HG02981 (cell line): ENCODE data around the gene PAPPA2.
A peak's percentile ranks its signal among the peaks of the same experiment; 100 is the strongest.
"Not testable (repeated sequence)": the region's sequence is repeated elsewhere in the genome, so short reads cannot be mapped to it uniquely, and the experiment has no call there.

Experiments
- ATAC-seq: cut with Tn5 transposase; IDR thresholded peaks from one replicate; pipeline ENCODE4 v1.9.1; 2021; ENCODE audit warnings: mild to moderate bottlenecking, moderate library complexity; ENCODE audit not compliant: unreplicated experiment

PAPPA2 gene

DNA sequence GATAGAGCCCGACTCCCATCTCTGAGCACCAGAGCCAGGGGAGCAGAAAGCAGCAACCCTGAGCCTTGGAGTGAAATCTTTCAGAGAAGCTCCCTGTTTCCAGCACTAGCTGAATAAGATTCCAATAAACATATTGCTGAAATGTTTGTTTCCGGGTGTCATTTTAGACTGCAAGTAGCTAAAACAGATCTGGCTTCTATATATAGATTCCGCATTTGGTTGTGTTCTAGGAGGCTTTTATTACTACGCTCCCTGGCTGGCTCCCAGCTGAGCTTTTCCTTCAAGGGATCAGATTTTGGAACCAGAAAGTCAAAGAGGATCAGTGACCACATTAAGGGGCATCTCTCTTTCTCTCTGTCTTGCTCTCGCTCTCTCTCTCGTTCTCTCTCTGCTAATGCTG lies 88.2 kb downstream of the PAPPA2 start:
- no peak for ATAC-seq

DNA sequence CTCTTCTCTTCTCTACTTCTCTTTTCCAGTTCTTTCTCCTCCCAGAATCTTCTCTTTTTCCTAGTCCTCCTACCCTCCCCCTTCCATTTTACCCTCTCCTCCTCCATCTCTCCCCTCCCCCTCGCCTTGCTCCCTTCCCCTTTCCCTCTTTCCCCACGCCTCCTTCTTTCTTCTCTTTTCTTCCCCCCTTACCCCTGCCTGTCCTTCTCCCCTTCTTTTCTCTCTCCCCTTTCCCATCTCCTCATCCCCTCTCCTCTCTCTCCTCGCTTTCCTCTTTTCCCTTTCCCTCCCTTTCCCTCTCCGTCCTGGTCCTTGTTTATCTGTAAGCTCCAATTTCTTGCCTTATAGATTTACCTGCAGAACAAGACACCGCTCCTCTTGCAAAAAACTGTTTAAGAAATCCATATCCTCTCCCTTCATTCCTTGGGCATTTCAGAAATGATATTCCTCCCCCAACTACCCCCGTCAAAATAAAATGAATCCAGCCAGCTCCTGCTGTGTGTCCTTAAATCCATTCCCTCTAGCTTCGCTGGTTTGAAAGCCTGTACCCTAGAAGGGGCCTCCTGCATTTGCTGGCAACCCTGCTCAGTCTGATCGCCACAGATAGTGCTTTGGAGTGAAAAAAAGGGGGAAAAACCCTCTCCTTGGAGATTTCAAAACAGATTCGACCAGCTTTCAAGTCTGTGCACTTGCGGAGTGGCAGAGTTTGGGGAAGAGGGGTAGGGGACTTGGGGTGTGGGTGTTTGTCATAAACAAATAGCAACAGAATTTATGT lies 89.4 kb downstream of the PAPPA2 start:
- ATAC-seq, result no peak

DNA sequence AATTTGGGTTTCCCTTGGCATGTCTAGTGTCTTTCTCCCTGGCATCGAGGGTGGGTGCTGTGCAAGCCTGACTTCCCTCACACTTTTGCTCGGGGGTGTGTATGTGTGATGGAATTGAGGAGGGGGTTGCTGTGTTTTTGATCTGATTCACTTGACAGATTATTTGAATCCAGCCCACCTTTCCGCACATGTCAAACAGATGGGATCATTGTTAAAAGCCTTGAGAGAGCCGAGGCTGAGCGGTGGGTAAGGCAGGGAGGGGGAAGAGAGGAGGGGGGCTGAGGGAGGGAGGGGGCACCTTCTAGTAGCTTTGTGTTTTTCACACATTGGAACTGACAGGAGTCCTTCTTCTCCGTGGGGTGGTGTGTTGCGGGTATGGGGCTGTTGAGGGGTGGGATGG lies 90.0 kb downstream of the PAPPA2 start:
- no peak for ATAC-seq

DNA sequence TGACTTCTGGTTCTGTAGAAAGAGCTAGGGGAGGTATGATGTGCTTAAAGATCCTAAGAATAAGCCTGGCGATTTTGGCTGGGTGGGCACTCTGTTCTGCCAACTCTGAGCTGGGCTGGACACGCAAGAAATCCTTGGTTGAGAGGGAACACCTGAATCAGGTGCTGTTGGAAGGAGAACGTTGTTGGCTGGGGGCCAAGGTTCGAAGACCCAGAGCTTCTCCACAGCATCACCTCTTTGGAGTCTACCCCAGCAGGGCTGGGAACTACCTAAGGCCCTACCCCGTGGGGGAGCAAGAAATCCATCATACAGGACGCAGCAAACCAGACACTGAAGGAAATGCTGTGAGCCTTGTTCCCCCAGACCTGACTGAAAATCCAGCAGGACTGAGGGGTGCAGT lies 93.3 kb downstream of the PAPPA2 start:
- ATAC-seq, result no peak

DNA sequence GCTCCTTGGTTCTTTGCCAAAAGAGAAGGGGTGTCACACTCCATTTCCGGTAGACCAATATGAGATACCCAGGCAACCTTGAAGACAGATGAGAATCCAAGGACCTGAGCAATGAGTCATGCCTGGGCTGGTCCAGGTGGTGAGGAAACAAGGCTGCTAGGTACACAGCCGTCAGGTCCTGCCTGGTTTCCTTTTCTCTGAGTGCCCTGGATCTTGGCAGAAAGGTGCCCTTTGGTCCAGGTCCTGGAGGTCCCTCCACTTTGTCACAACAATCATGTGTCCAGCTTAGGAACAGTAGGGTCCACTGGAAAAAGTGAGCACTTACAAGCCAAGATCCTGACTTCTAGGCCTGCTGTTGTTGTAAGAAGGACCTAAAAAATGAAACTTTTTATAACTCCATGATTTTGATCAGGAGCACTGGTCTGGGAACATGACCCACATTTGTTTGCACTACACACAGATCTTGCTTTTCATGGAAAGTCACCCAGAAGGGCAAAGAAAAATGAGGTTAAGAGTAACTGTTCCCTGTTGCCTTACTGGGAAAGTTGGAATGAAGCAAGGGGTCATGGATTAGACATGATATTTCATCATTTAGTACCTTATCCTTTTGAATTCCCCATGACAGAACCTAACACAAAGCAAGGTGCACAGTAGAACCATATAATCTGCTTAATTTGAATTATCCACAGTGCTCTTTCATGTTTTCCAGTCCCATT lies 94.7 kb downstream of the PAPPA2 start:
- ATAC-seq, result no peak

DNA sequence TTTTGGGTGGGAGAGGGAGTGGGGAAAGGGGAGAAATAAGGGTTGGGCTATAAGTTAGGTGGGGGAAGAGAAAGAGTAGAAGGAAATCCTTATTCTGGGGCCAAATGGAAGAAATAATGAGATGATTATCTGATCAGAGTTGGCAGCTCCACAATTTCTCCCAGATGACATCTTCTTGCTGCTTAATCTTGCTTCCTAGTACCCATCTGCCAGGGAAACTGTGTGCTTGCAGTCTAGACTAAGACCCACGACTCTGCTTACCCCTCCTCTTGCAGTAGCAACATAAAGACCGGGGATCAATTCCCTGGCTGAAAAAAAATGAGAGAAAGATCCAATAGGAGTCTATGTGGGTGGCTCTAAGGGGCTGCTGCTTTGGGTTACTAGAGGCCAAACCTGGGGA lies 95.6 kb downstream of the PAPPA2 start:
- ATAC-seq, result no peak

DNA sequence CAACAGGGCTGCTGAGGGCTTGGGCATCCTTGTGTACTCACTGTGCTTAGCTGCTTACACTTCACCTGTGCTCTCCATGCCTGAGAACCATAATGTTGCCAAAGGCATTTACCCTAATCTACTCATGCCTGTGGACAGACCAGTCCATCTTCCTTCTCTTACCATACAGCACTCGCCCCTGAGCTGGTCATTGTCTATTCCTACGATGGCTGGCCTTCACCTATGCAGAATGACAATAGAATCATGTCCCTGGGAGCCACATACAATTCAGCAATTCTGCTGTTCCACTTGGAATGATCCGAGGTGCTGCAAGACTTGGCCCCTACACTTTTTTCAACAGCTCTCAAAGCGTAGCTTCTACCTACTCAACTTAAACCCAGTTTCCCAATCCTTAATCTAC lies 96.5 kb downstream of the PAPPA2 start:
- ATAC-seq, result no peak

DNA sequence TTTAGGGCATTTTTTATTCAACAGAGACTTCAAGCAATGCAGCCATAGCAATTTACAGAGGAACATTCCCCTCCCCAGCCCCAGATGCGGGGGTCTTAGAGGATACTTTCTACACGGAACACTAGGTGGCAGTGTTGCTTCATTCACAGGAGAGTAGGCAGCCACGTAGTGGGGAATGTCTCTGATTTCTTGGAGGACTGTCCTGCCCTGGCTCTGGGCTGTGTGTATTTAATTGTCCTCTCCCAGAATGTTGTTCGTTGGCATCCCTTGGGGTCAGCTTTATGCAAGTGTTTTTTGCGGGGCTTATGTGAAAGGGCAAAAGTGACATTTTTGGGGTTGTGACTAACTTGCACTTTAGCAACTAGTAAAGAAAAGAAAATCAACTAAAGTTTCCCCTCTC lies 96.9 kb downstream of the PAPPA2 start:
- peak; percentile 72 for ATAC-seq

DNA sequence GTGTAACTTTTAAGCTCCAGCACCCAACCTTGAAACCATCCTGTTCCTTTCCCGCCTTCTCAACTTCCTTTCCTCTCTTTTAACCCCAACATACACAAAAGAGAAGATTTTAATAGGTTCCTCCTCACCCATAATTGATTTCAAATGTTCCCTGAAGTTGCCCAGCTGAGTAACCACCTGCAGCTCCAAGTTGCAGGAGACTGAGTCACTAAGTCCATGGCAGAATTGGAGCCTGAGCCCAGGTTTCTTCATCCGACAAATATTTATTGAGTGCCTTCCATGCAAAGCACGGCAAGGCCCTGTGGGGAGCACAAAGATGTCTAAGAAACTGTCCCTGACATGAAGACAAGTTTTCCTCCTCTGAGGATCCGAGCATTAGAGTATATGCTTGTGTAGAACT lies 97.7 kb downstream of the PAPPA2 start:
- no peak for ATAC-seq

DNA sequence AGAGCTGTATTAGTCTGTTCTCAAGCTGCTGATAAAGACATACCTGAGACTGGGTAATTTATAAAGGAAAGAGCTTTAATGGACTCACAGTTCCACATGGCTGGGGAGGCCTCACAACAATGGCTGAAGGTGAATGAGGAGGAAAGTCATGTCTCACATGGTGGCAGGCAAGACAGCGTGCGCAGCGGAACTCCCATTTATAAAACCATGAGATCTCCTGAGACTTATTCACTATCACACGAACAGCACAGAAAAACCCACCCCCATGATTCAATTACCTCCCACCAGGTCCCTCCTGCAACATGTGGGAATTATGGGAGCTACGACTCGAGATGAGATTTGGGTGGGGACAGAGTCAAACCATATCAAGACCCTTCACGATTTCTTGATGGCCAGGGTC lies 98.8 kb downstream of the PAPPA2 start:
- not testable (repeated sequence) for ATAC-seq

DNA sequence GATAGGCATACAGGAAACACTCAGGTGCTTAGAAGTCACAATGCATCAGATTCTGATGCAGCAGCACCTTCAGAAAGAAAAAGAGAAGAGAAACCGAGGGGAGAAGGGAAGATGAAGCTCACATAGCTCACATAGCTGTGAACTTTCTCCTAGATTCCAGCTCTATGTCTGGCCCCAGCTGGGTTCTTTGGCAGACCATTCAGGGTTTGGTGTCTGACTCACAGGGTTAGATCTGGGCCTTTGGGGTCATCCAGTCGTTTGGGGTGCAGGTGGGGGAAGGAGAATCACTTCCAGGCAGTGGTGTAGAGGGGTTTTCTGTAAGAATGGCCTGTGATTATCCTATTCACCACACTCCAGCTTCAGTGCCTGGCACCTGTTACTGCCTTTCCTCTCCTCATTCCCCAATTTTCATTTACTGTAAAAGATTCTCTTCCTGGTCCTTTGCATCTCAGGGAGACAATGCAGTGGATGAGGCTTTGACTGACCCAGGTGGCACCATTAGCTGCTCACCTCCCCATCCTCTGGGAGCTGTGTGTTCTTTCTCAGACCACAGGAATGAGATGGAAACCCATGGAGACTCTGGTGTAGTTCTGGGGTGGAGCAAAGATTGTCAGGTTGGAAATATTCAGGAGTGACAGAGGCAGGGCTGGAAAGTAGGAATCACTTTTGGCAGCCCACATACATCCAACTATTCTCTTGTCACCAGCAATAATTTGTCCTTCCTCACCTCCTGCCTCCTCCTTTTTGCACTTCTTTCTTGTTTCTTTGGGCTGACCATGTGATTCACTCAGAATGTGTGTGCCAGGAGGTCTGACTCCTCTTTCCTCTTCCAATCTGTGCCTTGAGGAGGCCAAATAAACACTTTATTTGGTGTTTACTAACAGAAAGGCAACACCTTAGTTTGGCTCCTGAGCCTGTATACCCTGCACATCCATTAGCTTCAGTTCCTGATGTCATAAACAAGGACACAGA lies 103.3 kb downstream of the PAPPA2 start:
- no peak for ATAC-seq

DNA sequence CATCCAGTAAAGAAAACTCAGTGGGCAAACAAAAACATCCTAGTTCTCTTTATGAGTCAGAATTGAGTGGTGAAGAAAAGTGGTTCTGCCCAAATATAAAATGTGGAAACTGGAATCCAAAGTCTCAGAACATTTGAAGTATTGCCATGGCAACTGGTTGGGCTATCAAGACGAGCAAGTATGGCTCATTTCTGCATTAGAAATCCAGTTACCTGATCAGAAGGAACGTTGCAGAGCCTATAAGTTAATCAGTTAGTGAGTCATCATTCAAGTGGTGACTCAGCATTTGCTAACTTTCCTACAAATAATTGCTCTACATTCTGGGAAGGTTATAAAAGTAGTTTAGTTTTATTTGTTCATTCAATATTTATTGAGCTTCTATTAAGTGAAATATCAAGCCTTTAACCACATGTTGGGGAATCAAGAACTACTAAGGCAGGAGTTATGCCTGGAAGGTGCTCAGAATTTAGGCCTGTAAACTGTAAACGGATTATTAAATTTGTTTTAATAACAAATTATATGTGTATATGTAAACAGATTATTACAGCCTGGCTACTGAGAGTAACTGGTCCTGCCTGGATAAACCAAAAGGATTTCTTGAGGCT lies 104.3 kb downstream of the PAPPA2 start:
- no peak for ATAC-seq

DNA sequence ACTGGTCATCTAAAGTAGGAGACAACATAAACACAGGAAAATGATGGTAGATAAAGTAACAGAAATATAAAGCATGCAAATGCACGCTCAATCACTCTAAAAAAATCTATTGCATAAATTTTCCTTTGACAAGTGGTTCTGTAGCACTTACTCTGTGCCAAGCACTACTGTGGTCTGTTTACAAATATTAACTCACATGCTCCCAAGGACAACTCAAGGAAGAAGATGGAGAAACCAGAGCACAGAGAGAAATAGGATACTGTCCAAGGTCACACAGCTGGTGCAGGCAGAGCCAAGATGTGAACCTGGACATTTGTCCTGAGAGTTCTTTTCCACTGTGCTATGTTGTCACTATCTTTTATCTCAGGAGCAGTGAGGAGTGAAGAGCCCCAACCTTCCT lies 105.2 kb downstream of the PAPPA2 start:
- ATAC-seq, result no peak

DNA sequence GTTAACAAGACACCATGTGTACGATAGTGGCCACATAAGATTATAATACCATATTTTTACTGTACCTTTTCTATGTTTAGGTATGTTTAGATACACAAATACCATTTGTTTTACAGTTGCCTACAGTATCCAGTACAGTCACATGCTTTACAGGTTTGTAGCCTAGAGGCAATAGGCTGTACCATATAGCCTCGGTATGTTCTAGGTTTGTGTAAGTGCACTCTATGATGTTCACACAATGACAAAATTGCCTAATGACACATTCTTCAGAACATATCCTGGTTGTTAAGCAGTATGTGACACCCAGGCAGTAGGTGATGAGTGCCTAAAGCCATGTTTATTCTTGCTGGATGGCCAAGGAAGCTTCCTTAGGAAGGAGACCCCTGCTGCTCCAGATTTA lies 111.8 kb downstream of the PAPPA2 start:
- ATAC-seq, result no peak

DNA sequence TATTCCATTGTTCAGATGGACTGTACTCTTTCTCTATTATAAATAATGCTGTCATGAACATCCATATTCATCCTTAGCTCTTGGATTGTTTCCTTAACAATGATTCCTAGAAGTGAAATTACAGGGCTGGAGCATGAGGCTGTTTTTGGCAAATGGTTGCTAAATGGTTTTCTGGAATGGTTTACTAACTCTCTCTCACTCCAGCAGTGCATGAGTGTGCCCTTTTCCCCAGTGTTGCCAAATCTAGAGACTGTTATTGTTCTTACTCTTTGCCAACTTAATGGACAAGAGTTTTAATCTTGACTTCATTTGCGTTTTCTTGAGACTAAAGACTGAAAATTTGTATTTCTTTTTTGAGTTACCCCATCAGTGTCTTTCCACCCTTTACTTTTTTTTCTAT lies 113.0 kb downstream of the PAPPA2 start:
- no peak for ATAC-seq

DNA sequence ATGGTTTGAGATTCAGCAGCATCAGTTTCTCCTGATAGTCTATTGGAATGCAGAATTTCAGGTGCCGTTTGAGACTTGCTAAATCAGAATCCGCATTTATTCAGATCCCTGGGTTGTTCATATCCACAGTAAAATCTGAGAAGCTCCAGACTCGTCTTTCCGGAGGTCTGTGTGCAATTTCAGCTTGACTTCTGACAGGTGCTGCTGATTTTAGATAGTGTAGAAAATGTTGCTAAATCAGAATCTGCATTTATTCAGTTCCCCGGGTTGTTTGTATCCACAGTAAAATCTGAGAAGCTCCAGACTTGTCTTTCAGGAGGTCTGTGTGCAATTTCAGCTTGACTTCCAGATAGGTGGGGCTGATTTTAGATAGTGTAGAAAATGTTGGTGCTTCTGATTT lies 113.7 kb downstream of the PAPPA2 start:
- no peak for ATAC-seq

DNA sequence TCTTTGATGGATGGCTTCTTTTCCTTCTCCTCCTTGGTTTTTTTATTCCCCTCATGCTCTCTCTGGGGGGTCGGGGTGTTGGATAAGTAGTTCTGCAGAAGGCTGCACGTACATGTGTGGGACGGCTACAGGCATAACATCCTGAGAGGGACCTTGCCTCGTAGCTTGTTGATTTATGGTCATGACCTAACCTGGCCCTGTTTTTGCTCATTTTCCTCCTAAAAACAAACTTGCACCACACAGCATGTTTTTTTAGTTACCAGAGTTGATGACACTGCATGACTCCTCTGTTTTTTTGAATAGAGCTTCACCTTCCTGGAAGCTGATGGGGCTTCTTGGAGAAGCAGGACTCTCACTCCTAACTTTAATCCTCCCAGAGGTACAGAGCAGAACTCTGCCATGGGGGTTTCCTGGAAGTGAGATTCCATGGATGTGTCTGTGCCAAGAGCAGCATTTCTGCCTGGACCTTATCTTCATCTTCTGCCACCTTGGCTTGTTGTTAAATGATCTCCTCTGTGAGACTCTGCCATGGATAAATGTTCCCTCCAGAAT lies 114.7 kb downstream of the PAPPA2 start:
- ATAC-seq, result no peak

DNA sequence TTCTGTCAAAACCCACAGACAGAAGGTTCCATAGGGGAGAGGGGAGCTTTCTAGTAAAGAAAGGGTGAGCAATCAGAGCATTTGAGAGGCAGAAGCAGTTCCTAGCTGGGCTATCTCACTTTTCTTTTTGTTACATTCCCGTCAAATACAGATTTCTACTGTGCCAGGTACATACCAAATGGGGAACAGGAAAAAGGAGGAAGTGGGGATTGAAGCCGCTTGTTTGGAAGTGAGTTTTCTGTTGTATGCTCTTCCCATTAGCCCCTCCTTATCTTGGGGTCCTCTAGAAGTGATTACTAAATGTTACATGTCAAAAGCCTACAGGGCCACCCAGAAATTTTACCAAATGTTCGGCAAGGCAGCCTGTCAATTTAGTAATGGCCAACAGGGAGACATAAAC lies 116.1 kb downstream of the PAPPA2 start:
- no peak for ATAC-seq

DNA sequence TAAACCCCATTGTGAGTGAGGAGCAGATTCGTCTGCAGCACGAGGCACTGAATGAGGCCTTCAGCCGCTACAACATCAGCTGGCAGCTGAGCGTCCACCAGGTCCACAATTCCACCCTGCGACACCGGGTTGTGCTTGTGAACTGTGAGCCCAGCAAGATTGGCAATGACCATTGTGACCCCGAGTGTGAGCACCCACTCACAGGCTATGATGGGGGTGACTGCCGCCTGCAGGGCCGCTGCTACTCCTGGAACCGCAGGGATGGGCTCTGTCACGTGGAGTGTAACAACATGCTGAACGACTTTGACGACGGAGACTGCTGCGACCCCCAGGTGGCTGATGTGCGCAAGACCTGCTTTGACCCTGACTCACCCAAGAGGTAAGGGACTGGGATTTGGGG lies 132.2 kb downstream of the PAPPA2 start:
- no peak for ATAC-seq

DNA sequence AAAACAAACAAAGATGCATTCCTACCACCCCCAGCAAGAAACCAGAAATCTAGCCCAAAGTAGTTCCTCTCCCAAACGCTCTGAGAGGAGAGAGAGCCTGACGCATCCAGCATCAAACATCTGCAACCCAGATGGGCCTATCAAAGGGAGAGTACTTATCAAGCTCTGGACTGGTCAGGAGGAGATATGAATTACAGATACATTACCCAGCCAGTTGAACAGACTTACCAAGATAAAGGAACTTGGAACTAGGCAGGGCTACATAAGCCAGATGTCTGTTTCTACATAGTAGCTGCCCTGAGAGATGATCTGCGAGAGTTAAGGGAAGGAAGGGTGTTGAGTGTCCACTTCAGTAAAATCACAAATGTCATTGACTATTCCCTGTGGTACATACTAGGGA lies 138.4 kb downstream of the PAPPA2 start:
- no peak for ATAC-seq
